Stimulated activated CD8-positive, alpha-beta memory T cell treated with anti-CD3 and anti-CD28 coated beads, Interleukin-2, amount 100 ng/mL, for 1 hour (primary cell): ENCODE data around the gene TRPC4.
"Not testable (repeated sequence)": the region's sequence is repeated elsewhere in the genome, so short reads cannot be mapped to it uniquely, and the experiment has no call there.

ENCODE experiments used
- DNase-seq, 2 donors: peaks; one replicate each; pipeline ENCODE4 v3.0.0-alpha.2; 2020; ENCODE audit warnings: low read depth in 2 of 2

The TRPC4 gene

GRCh38 chr13:37816276-37816675 lies 53.3 kb downstream of the TRPC4 start:
- no peak for DNase-seq

GRCh38 chr13:37811441-37811840 lies 58.1 kb downstream of the TRPC4 start:
- no peak for DNase-seq

- DNase-seq: no peak
These were observed 62.9 kb downstream of the TRPC4 start for GRCh38 chr13:37806666-37807065.

GRCh38 chr13:37797631-37798030 lies 71.9 kb downstream of the TRPC4 start:
- DNase-seq: no peak

GRCh38 chr13:37796795-37797194 lies 72.8 kb downstream of the TRPC4 start:
- not testable (repeated sequence) for DNase-seq

- no peak for DNase-seq
These were observed 74.2 kb downstream of the TRPC4 start for GRCh38 chr13:37795326-37795725.

GRCh38 chr13:37791699-37792098 lies 77.9 kb downstream of the TRPC4 start:
- DNase-seq: no peak

GRCh38 chr13:37788346-37788745 lies 81.2 kb downstream of the TRPC4 start:
- DNase-seq: no peak

- DNase-seq: no peak
These were observed 91.9 kb downstream of the TRPC4 start for GRCh38 chr13:37777676-37778075.

GRCh38 chr13:37775871-37776270 lies 93.7 kb downstream of the TRPC4 start:
- no peak for DNase-seq

- no peak for DNase-seq
These were observed 96.9 kb downstream of the TRPC4 start for GRCh38 chr13:37772644-37773043.

- no peak for DNase-seq
These were observed 100.0 kb downstream of the TRPC4 start for GRCh38 chr13:37769545-37769944.

GRCh38 chr13:37769078-37769477 lies 100.5 kb downstream of the TRPC4 start:
- no peak for DNase-seq

- DNase-seq: no peak
These were observed 103.1 kb downstream of the TRPC4 start for GRCh38 chr13:37766502-37766901.

GRCh38 chr13:37755349-37755748 lies 114.2 kb downstream of the TRPC4 start:
- DNase-seq: no peak

GRCh38 chr13:37753776-37754175 lies 115.8 kb downstream of the TRPC4 start:
- DNase-seq: no peak

GRCh38 chr13:37752146-37752545 lies 117.4 kb downstream of the TRPC4 start:
- no peak for DNase-seq

- no peak for DNase-seq
These were observed 118.5 kb downstream of the TRPC4 start for GRCh38 chr13:37751025-37751424.

- no peak for DNase-seq
These were observed 120.7 kb downstream of the TRPC4 start for GRCh38 chr13:37748913-37749312.

GRCh38 chr13:37747071-37747612 lies 122.4 kb downstream of the TRPC4 start:
- DNase-seq: no peak

- no peak for DNase-seq
These were observed 128.0 kb downstream of the TRPC4 start for GRCh38 chr13:37741536-37741935.

GRCh38 chr13:37736045-37736444 lies 133.5 kb downstream of the TRPC4 start:
- no peak for DNase-seq

GRCh38 chr13:37735293-37735692 lies 134.3 kb downstream of the TRPC4 start:
- DNase-seq: no peak

GRCh38 chr13:37729876-37730275 lies 139.7 kb downstream of the TRPC4 start:
- DNase-seq: no peak
